Activated CD8-positive, alpha-beta memory T cell treated with anti-CD3 and anti-CD28 coated beads, Interleukin-2, amount 50 U/mL, for 24 hours (primary cell): ENCODE measurements around the gene STK26.
"Not testable (repeated sequence)": the region's sequence is repeated elsewhere in the genome, so short reads cannot be mapped to it uniquely, and the experiment has no call there.

ENCODE experiments used
- DNase-seq: peaks from one replicate; pipeline ENCODE4 v3.0.0-alpha.2; 2020; ENCODE audit errors: extremely low read depth

STK26 gene

GRCh38 chrX:132094164-132094563, 71.1 kb downstream of the STK26 start:
- DNase-seq, result no peak

DNA sequence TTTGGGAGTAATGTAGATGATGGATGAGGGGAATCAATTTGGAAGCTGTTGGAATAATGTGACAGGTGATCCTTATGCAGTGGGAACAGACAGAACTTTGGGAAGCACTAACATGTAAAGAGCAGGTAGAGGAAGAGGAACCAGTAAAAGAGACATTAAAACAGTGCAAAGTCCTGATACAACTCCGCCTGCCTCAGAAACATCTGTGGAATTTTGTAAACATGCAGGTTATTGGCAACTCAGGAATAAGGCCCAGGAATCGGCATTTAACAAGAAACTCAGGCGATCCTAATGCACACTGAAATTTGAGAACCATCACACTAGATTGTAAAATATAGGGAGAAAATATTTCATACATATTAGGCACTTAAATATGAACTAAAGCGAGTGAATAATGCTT, 75.6 kb downstream of the STK26 start:
- not testable (repeated sequence) for DNase-seq

DNA sequence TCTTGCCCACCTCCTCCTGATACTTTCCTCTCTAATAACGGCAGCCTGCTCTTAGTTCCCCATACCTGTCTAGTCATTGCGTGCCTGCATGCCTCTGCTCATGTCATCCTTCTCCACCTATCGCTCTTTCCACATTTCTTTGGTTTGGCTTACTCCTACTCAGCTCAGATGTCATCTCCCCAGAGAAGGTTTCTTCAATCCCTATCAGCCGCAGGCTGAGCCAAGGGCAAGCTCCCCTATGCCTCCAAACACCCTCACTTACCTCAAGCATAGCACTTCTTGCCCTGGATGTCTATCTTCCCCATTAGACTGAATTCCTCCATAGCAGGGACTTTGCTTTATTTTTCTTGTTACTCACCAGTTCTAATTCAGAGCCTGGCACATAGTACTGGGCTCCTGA, 78.1 kb downstream of the STK26 start:
- DNase-seq, result no peak

DNA sequence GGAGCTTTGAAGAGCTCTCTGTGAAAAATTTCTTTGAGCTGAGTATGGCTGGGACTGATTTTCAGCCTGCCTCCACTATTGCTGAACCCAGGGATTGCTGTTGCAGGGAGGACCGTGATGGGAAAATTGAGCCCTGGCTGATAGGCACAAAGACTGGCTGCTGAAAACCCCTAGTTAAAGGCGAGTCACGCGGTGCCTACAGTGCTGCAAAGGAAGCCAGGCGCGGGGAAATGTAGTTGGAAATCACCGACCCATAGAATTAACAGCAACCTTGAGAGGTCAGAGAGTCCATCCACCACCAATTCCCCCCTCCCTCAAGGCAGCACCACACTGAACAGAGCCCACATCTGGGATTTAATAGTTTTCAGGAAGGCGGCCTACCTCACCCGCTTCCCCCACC, 78.7 kb downstream of the STK26 start:
- no peak for DNase-seq

DNA sequence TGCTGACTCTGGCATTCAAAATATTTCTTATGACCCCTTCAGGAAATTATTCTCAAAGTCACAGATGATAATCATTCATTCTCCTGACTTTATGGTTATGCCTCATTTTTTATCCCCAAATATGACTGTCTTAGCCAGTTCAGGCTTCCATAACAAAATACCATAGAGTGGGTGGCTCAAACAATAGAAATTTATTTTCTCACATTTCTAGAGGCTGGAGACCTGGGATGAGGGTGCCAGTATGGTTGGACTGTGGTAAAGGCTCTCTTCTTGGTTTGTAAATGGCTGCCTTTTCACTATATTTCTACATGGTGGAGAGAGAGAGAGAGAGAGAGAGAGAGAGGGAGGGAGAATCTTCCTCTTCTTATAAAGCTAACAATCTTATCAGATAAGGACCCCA, 84.2 kb downstream of the STK26 start:
- no peak for DNase-seq

GRCh38 chrX:132114607-132115006, 91.5 kb downstream of the STK26 start:
- DNase-seq, result no peak

DNA sequence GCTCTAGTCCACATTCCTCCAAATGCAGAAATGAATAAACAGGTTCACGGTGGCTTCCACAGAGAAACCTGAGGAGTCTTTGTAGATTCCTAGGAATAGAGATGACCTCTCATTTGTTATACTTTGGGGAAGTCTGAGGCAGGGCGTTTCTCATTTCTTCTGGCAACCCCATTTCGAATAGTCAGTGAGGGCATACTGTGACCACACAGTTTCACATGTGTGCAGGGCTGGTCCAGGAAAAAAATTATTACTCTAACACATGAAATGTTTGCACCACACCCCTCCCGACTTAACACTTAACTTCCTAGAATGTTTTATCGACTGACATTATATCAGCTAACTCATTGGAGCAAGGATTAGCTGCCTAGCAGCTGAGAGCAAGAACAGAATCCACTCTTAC, 92.7 kb downstream of the STK26 start:
- DNase-seq, result no peak

- DNase-seq, result no peak
Observed at GRCh38 chrX:132118358-132118757, 95.3 kb downstream of the STK26 start.

DNA sequence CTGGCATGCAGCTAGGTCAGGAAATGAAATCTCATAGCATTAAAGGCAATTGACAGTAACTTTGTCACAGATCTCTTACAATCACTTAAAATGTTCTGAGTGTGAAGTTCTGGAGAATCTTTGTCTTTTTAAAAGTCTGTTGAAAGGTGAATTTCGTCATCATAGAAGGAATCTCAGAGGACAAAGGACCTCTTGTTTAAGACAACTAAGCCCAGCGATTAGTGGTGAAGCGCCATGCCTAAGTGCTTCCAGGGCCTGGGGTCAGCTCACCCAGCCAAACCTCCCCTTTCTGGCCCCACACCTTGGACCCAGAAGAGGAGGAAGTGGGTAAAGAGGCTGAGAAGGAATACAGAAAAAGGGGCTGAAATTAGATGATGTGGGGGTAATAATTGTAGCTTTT, 96.2 kb downstream of the STK26 start:
- DNase-seq, result no peak

DNA sequence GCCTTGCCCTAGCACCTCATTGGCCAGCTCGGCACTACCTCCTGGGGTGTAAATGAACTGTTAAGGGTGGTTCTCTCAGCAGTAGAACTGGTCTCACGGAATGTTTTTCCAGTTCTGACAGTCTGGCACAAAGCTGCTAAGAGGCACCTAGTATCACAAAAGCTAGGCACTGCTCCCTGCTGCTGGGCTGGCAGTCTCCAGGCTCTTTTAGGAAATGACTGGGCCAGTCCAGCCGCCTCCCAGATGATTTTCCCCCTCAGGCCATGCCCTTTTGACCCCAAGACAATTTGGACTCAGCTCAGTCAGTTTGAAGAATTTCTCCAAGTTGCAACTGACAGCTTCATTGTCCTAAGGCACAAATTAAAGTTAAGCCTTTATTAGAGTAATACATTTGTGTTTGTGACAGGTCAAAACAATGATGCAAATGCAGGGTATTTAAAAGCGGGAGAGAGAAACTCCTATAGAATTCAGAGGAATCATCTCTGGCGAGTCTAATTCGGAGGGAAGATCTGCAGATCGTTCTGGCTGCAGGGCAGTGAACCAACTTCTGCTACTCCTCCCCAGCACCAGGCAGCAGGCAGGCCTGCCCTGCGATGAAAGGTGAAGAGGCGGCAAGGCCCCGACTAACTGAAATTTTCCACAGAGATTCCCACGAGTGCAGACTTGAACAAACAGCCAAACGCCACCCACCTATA, 96.9 kb downstream of the STK26 start:
- no peak for DNase-seq

DNA sequence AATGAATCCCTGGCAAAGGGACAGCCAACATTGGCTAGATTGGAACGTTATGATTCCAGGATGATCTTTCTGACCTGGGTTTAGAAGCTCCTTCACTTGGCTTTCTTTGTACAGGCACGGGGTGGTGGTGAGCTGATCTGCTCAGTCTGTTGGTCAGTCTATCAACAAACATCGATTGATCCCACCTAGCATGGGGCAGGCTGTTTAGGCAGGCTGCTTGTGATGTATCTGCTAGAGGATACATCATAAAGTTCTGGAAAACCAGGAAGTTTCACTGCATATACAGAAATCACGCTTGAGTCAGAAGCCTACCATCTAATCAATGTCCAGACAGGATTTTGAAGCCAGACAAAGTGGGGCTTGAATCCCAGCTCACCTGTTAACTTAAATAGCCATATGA, 97.8 kb downstream of the STK26 start:
- no peak for DNase-seq
